Colonic mucosa (tissue), 4 donors: ENCODE data around the gene ADGRA1. TPM values are rescaled to one million over a fixed set of nuclear protein-coding genes. Genes with fewer than 3 reads are reported as not detected.

Source experiments
- DNase-seq: peaks from one replicate; pipeline ENCODE4 v3.0.0-alpha.2; 2020
- H3K27ac ChIP-seq: fragments of 200-600 bp; one replicate; pipeline ENCODE4 v1.8.0; 2021
- H3K27me3 ChIP-seq: fragments of 200-600 bp; one replicate; pipeline ENCODE4 v1.8.0; 2021
- H3K36me3 ChIP-seq: fragments of 200-600 bp; one replicate; pipeline ENCODE4 v1.8.0; 2021
- H3K4me1 ChIP-seq: fragments of 200-600 bp; one replicate; pipeline ENCODE4 v1.8.0; 2021; ENCODE audit warnings: mild to moderate bottlenecking
- H3K4me3 ChIP-seq: fragments of 200-600 bp; one replicate; pipeline ENCODE4 v1.8.0; 2021
- H3K9ac ChIP-seq, 2 donors: one replicate each; pipeline ENCODE4 v1.7.0; 2013; ENCODE audit warnings: control low read depth in 2 of 2, low read depth in 2 of 2, low read length in 2 of 2
- H3K9me3 ChIP-seq: fragments of 200-600 bp; one replicate; pipeline ENCODE4 v1.8.0; 2021
- CTCF ChIP-seq: fragments of 200-600 bp; IDR thresholded peaks from one replicate; pipeline ENCODE4 v1.8.0; 2022; ENCODE audit warnings: antibody characterized with exemption, mild to moderate bottlenecking
- intact Hi-C: fragments of 100-400 bp; cut with DNase I; formaldehyde crosslinking; loops from one replicate; pipeline ENCODE4 v1.14.1; 2022
- total RNA-seq, 2 donors: library from RNA; stranded (reverse); fragmentation: NEBNext Ultra II Directional in 1 of 2; extraction: Animal tissue kit (Norgen Biotek cat#: 25700) in 1 of 2; gene quantifications; one replicate each; pipeline ENCODE4 v1.2.1, GENCODE V29; 2021
- donor health status: healthy.
- donor health status: DM: no; HTN: no; CAD: no.
- donor health status: DM: no; HTN: no; CAD: no.

Gene ADGRA1
- total RNA-seq, 2 donors from 2014 or later: not detected

- Histone ChIP-seq H3K4me1 (no peaks in the 10 kb centered on the region), H3K9me3 (no peaks in the 10 kb centered on the region), H3K27ac (no peak overlapping the region), H3K36me3 (no peaks in the 10 kb centered on the region), H3K9ac (no peak overlapping the region), H3K4me3 (no peak overlapping the region), H3K27me3 (peaks cover 38% of the 10 kb centered on the region)
- no peak for DNase-seq
- no peak for TF ChIP-seq CTCF
- intact Hi-C loops: no loop called here
Observed at GRCh38 chr10:133088956-133089800, 1.5 kb downstream of the ADGRA1 start.

GRCh38 chr10:133090101-133090500, 2.4 kb downstream of the ADGRA1 start:
- intact Hi-C loops: no loop called here
- no peak for DNase-seq
- TF ChIP-seq CTCF: no peak
- Histone ChIP-seq H3K36me3 (no peaks in the 10 kb centered on the region), H3K9ac (no peak overlapping the region), H3K27ac (no peak overlapping the region), H3K27me3 (peaks cover 38% of the 10 kb centered on the region), H3K4me1 (no peaks in the 10 kb centered on the region), H3K4me3 (no peak overlapping the region), H3K9me3 (no peaks in the 10 kb centered on the region)

GRCh38 chr10:133090654-133091053, 2.9 kb downstream of the ADGRA1 start:
- Histone ChIP-seq H3K9ac (no peak overlapping the region), H3K27ac (no peak overlapping the region), H3K4me3 (no peak overlapping the region), H3K4me1 (no peaks in the 10 kb centered on the region), H3K9me3 (no peaks in the 10 kb centered on the region), H3K36me3 (no peaks in the 10 kb centered on the region), H3K27me3 (peaks cover 37% of the 10 kb centered on the region)
- no peak for TF ChIP-seq CTCF
- intact Hi-C loops: no loop called here
- DNase-seq: no peak

- intact Hi-C loops: no loop called here
- H3K4me3 ChIP-seq: no peak overlapping the region
- H3K27ac ChIP-seq: no peak overlapping the region
- peaks cover 30% of the 10 kb centered on the region for H3K27me3 ChIP-seq
- no peaks in the 10 kb centered on the region for H3K4me1 ChIP-seq
- no peak overlapping the region for H3K9ac ChIP-seq
- no peak for DNase-seq
- no peaks in the 10 kb centered on the region for H3K36me3 ChIP-seq
- no peak for TF ChIP-seq CTCF
- H3K9me3 ChIP-seq: no peaks in the 10 kb centered on the region
Observed at GRCh38 chr10:133091316-133091715, 3.6 kb downstream of the ADGRA1 start.

GRCh38 chr10:133093291-133093690, 5.6 kb downstream of the ADGRA1 start:
- no peaks in the 10 kb centered on the region for H3K9me3 ChIP-seq
- H3K27ac ChIP-seq: no peak overlapping the region
- intact Hi-C loops: no loop called here
- H3K27me3 ChIP-seq: peaks cover 10% of the 10 kb centered on the region
- H3K9ac ChIP-seq: no peak overlapping the region
- no peak overlapping the region for H3K4me3 ChIP-seq
- no peaks in the 10 kb centered on the region for H3K36me3 ChIP-seq
- no peak for DNase-seq
- no peaks in the 10 kb centered on the region for H3K4me1 ChIP-seq
- no peak for TF ChIP-seq CTCF
